Calu3 (cell line): Measurements from ENCODE around the gene SLC16A6. TPM values are rescaled to one million over a fixed set of nuclear protein-coding genes. Genes with fewer than 3 reads are reported as not detected.

ENCODE experiments used
- BruUV-seq: library from RNA; stranded (reverse); fragments of 400-500 nt; replicated peaks from 2 replicates; lab custom pipeline; 2021; lab: Mats Ljungman, UMichigan
- CTCF ChIA-PET: fragments of 300-600 bp; sonication (Branson Sonifier 250); formaldehyde crosslinking; loops from one replicate; lab custom pipeline; 2022; ENCODE audit warnings: antibody characterized with exemption; lab: Charles Lee
- DNase-seq: peaks from one replicate; pipeline ENCODE4 v3.0.0; 2022
- H3K27ac Mint-ChIP-seq: one replicate; pipeline ENCODE4 v1.8.0; 2022; ENCODE audit warnings: mixed read lengths; ENCODE audit not compliant: unreplicated experiment
- H3K27me3 Mint-ChIP-seq: one replicate; pipeline ENCODE4 v1.8.0; 2022; ENCODE audit warnings: mixed read lengths; ENCODE audit not compliant: unreplicated experiment
- H3K36me3 Mint-ChIP-seq: one replicate; pipeline ENCODE4 v1.8.0; 2022; ENCODE audit warnings: mild to moderate bottlenecking, moderate library complexity, mixed read lengths; ENCODE audit not compliant: insufficient read depth, unreplicated experiment
- H3K4me1 Mint-ChIP-seq: one replicate; pipeline ENCODE4 v1.8.0; 2022; ENCODE audit warnings: mild to moderate bottlenecking, low read depth, mixed read lengths; ENCODE audit not compliant: unreplicated experiment
- H3K4me3 Mint-ChIP-seq: one replicate; pipeline ENCODE4 v1.8.0; 2022; ENCODE audit warnings: mild to moderate bottlenecking, low read depth, moderate library complexity, mixed read lengths; ENCODE audit not compliant: unreplicated experiment
- H3K9me3 Mint-ChIP-seq: one replicate; pipeline ENCODE4 v1.8.0; 2022; ENCODE audit warnings: low read depth, mixed read lengths; ENCODE audit not compliant: unreplicated experiment
- CTCF ChIP-seq: fragments of 200-600 bp; IDR thresholded peaks from one replicate; pipeline ENCODE4 v1.8.0; 2022; ENCODE audit warnings: antibody characterized with exemption; ENCODE audit not compliant: unreplicated experiment
- intact Hi-C: fragments of 100-400 bp; cut with micrococcal nuclease; formaldehyde crosslinking; loops from one replicate; pipeline ENCODE4 v1.10.0; 2022; ENCODE audit not compliant: unreplicated experiment
- total RNA-seq: library from RNA; stranded (reverse); gene quantifications from 2 replicates; pipeline ENCODE4 v1.2.3, GENCODE V29; 2022

SLC16A6 gene
- total RNA-seq, 1 experiment from 2014 or later: 0.19 TPM

DNA sequence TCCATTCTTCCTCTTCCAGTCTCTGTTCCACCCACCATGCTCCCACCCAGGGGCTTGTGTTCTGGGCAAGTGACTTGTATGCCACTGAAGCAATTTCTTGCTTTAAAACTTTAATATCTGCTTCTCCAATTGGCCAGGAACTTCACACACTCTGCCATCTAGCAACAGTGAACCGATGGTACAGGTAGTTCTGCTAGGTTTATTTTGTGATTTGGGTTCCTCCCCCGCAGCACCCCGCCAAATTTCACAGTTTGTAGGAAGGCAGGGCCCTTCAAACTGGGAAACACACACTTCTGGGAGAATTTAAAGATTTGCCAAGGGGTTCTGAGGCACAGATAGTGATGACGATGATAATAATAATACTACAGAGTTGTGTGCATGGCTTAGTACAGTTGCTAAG is 3.7 kb upstream of the SLC16A6 start:
- TF ChIP-seq CTCF: no peak
- intact Hi-C loops: no loop called here
- CTCF ChIA-PET: no interaction called here
- H3K9me3 Mint-ChIP-seq: no peaks in the 10 kb centered on the region
- BruUV-seq: no TSS peak
- H3K27me3 Mint-ChIP-seq: peaks cover 45% of the 10 kb centered on the region
- H3K4me3 Mint-ChIP-seq: no peak overlapping the region
- H3K4me1 Mint-ChIP-seq: peaks cover 8% of the 10 kb centered on the region
- no peak overlapping the region for H3K27ac Mint-ChIP-seq
- DNase-seq: no peak
- H3K36me3 Mint-ChIP-seq: peaks cover 19% of the 10 kb centered on the region

- CTCF ChIA-PET: no interaction called here
- Mint-ChIP-seq H3K4me1 (peaks cover 8% of the 10 kb centered on the region), H3K27ac (no peak overlapping the region), H3K27me3 (peaks cover 49% of the 10 kb centered on the region), H3K36me3 (peaks cover 19% of the 10 kb centered on the region), H3K9me3 (no peaks in the 10 kb centered on the region), H3K4me3 (no peak overlapping the region)
- BruUV-seq: no TSS peak
- no peak for TF ChIP-seq CTCF
- intact Hi-C loops: no loop called here
- DNase-seq: no peak
Observed at GRCh38 chr17:68294196-68294555, 3.2 kb upstream of the SLC16A6 start.

GRCh38 chr17:68293490-68294195 is 2.7 kb upstream of the SLC16A6 start:
- Mint-ChIP-seq H3K36me3 (peaks cover 19% of the 10 kb centered on the region), H3K9me3 (no peaks in the 10 kb centered on the region), H3K27me3 (peaks cover 55% of the 10 kb centered on the region), H3K4me1 (peaks cover 8% of the 10 kb centered on the region), H3K4me3 (no peak overlapping the region), H3K27ac (no peak overlapping the region)
- no peak for DNase-seq
- intact Hi-C loops: no loop called here
- CTCF ChIA-PET: no interaction called here
- no peak for TF ChIP-seq CTCF
- no TSS peak for BruUV-seq

DNA sequence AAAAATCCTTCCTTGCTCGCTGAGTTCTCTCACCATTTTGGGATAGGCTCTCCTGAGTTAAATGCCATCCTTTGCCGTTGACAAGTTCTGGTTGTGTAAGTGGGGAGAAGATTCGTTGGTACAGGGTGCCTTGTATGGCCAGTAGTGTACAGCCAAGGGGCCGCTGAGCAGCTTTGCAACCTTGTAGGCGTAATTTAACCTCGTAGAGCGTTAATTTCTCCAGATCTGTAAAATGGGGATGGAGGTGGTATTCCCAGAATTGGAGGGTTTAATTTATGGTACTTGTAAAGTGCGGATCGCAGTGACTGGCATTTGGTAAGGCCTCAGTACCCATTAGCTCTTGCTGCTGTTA is 1.7 kb upstream of the SLC16A6 start:
- BruUV-seq: no TSS peak
- no peak for TF ChIP-seq CTCF
- Mint-ChIP-seq H3K4me1 (peaks cover 8% of the 10 kb centered on the region), H3K4me3 (peak overlapping the region; percentile 92), H3K9me3 (no peaks in the 10 kb centered on the region), H3K27ac (no peak overlapping the region), H3K36me3 (peaks cover 19% of the 10 kb centered on the region), H3K27me3 (peaks cover 64% of the 10 kb centered on the region)
- DNase-seq: no peak
- intact Hi-C loops: no loop called here
- CTCF ChIA-PET: no interaction called here
